Measurements from ENCODE around the gene KRT3.
A peak's percentile ranks its signal among the peaks of the same experiment; 100 is the strongest.
"Not testable (repeated sequence)": the region's sequence is repeated elsewhere in the genome, so short reads cannot be mapped to it uniquely, and the experiment has no call there.

KRT3 gene

GRCh38 chr12:52798003-52798670 lies 2.2 kb upstream of the KRT3 start:
- no peak for DNase-seq (ENCODE audit: low read depth)

GRCh38 chr12:52797529-52797894 lies 1.6 kb upstream of the KRT3 start:
- DNase-seq (ENCODE audit: low read depth) = no peak

GRCh38 chr12:52796839-52797528 lies 1.1 kb upstream of the KRT3 start:
- DNase-seq (ENCODE audit: low read depth) = peak; percentile 65

GRCh38 chr12:52796429-52796794 lies 495 bp upstream of the KRT3 start:
- no peak for DNase-seq (ENCODE audit: low read depth)

GRCh38 chr12:52795332-52795674 lies 614 bp downstream of the KRT3 start:
- not testable (repeated sequence) for DNase-seq (ENCODE audit: low read depth)

- no peak for DNase-seq (ENCODE audit: low read depth)
Observed at GRCh38 chr12:52794479-52795331, 1.2 kb downstream of the KRT3 start.

GRCh38 chr12:52792185-52793029 lies 3.5 kb downstream of the KRT3 start:
- DNase-seq (ENCODE audit: low read depth) = no peak

- no peak for DNase-seq (ENCODE audit: low read depth)
Observed at GRCh38 chr12:52791271-52792184, 4.4 kb downstream of the KRT3 start.

GRCh38 chr12:52790427-52791270 lies 5.3 kb downstream of the KRT3 start:
- DNase-seq (ENCODE audit: low read depth) = no peak

GRCh38 chr12:52789637-52790426 lies 6.1 kb downstream of the KRT3 start:
- no peak for DNase-seq (ENCODE audit: low read depth)

- DNase-seq (ENCODE audit: low read depth) = no peak
Observed at GRCh38 chr12:52788876-52789636, 6.9 kb downstream of the KRT3 start.

GRCh38 chr12:52788192-52788875 lies 7.6 kb downstream of the KRT3 start:
- no peak for DNase-seq (ENCODE audit: low read depth)

GRCh38 chr12:52787324-52788191 lies 8.4 kb downstream of the KRT3 start:
- no peak for DNase-seq (ENCODE audit: low read depth)

GRCh38 chr12:52784909-52785308 lies 11.0 kb downstream of the KRT3 start:
- DNase-seq (ENCODE audit: low read depth) = no peak

- no peak for DNase-seq (ENCODE audit: low read depth)
Observed at GRCh38 chr12:52783563-52784316, 12.2 kb downstream of the KRT3 start.

- DNase-seq (ENCODE audit: low read depth) = no peak
Observed at GRCh38 chr12:52782502-52782901, 13.4 kb downstream of the KRT3 start.

All from CMK (cell line).